H9 (cell line): ENCODE measurements around the gene ARMC5. TPM values are rescaled to one million over a fixed set of nuclear protein-coding genes. Genes with fewer than 3 reads are reported as not detected.
A peak's percentile ranks its signal among the peaks of the same experiment; 100 is the strongest.

Source experiments
- DNase-seq: peaks from one replicate; pipeline ENCODE4 v3.0.0-alpha.2; 2017
- H2AFZ ChIP-seq: one replicate; pipeline ENCODE4 v1.6.1; 2013; ENCODE audit warnings: mild to moderate bottlenecking, low read length, control low read depth, moderate library complexity
- H2AK5ac ChIP-seq: 2 replicates; pipeline ENCODE4 v1.6.1; 2013; ENCODE audit warnings: low read length, control low read depth, mixed read lengths; ENCODE audit not compliant: insufficient read length
- H2BK120ac ChIP-seq: one replicate; pipeline ENCODE4 v1.6.1; 2013; ENCODE audit warnings: low read depth, mild to moderate bottlenecking, low read length, control low read depth, inconsistent platforms; ENCODE audit not compliant: poor library complexity, severe bottlenecking
- H2BK12ac ChIP-seq: 2 replicates; pipeline ENCODE4 v1.6.1; 2013; ENCODE audit warnings: low read length, control low read depth, mixed read lengths, low read depth; ENCODE audit not compliant: insufficient read length
- H2BK15ac ChIP-seq: 2 replicates; pipeline ENCODE4 v1.6.1; 2013; ENCODE audit warnings: low read depth, low read length, control low read depth
- H2BK20ac ChIP-seq: one replicate; pipeline ENCODE4 v1.6.1; 2013; ENCODE audit warnings: low read depth, mild to moderate bottlenecking, low read length, control low read depth, inconsistent platforms; ENCODE audit not compliant: poor library complexity, severe bottlenecking
- H2BK5ac ChIP-seq: 2 replicates; pipeline ENCODE4 v1.6.1; 2013; ENCODE audit warnings: low read length, control low read depth, mixed read lengths; ENCODE audit not compliant: insufficient read length
- H3K14ac ChIP-seq: 2 replicates; pipeline ENCODE4 v1.6.1; 2013; ENCODE audit warnings: low read length, control low read depth; ENCODE audit not compliant: insufficient read depth
- H3K18ac ChIP-seq: 2 replicates; pipeline ENCODE4 v1.6.1; 2013; ENCODE audit warnings: low read depth, mild to moderate bottlenecking, mixed read lengths, low read length, control low read depth; ENCODE audit not compliant: insufficient read length
- H3K23ac ChIP-seq: 2 replicates; pipeline ENCODE4 v1.6.1; 2013; ENCODE audit warnings: low read length, control low read depth, mixed read lengths, low read depth; ENCODE audit not compliant: insufficient read length
- H3K23me2 ChIP-seq: 2 replicates; pipeline ENCODE4 v1.6.1; 2013; ENCODE audit warnings: low read depth, mild to moderate bottlenecking, mixed read lengths, low read length, control low read depth; ENCODE audit not compliant: insufficient read length, poor library complexity, severe bottlenecking
- H3K27ac ChIP-seq: 2 replicates; pipeline ENCODE4 v1.5.1; 2013; ENCODE audit warnings: low read length, control low read depth, mixed read lengths, low read depth; ENCODE audit not compliant: insufficient read length
- H3K27me3 ChIP-seq: 2 replicates; pipeline ENCODE4 v1.6.1; 2013; ENCODE audit warnings: low read length, control low read depth, inconsistent platforms; ENCODE audit not compliant: insufficient read depth
- H3K4ac ChIP-seq: 2 replicates; pipeline ENCODE4 v1.6.1; 2013; ENCODE audit warnings: low read depth, mild to moderate bottlenecking, control low read depth, inconsistent platforms, low read length, moderate library complexity
- H3K4me1 ChIP-seq: 2 replicates; pipeline ENCODE4 v1.6.1; 2013; ENCODE audit warnings: low read length, control low read depth, inconsistent platforms; ENCODE audit not compliant: insufficient read depth
- H3K4me2 ChIP-seq: 2 replicates; pipeline ENCODE4 v1.6.1; 2013; ENCODE audit warnings: low read length, control low read depth, mixed read lengths; ENCODE audit not compliant: insufficient read length, insufficient read depth
- H3K56ac ChIP-seq: 2 replicates; pipeline ENCODE4 v1.6.1; 2013; ENCODE audit warnings: low read depth, mild to moderate bottlenecking, mixed read lengths, low read length, control low read depth; ENCODE audit not compliant: insufficient read length
- H3K79me1 ChIP-seq: 2 replicates; pipeline ENCODE4 v1.6.1; 2013; ENCODE audit warnings: low read depth, mild to moderate bottlenecking, moderate library complexity, low read length, control low read depth, inconsistent platforms; ENCODE audit not compliant: insufficient read depth, poor library complexity, severe bottlenecking
- H3K79me2 ChIP-seq: 2 replicates; pipeline ENCODE4 v1.6.1; 2013; ENCODE audit warnings: low read length, control low read depth, inconsistent platforms; ENCODE audit not compliant: insufficient read depth
- H3K9ac ChIP-seq: 2 replicates; pipeline ENCODE4 v1.6.1; 2013; ENCODE audit warnings: low read length, control low read depth, mixed read lengths; ENCODE audit not compliant: insufficient read length; ENCODE audit errors: extremely low read depth
- H3K9me3 ChIP-seq: one replicate; pipeline ENCODE4 v1.6.1; 2013; ENCODE audit warnings: low read depth, low read length, inconsistent platforms; ENCODE audit not compliant: control insufficient read depth
- H3T11ph ChIP-seq: one replicate; pipeline ENCODE4 v1.6.1; 2013; ENCODE audit warnings: mild to moderate bottlenecking, low read length, control low read depth, inconsistent platforms
- H4K20me1 ChIP-seq: one replicate; pipeline ENCODE4 v1.6.1; 2013; ENCODE audit not compliant: control insufficient read depth, insufficient read length, insufficient read depth
- H4K5ac ChIP-seq: 2 replicates; pipeline ENCODE4 v1.6.1; 2013; ENCODE audit warnings: low read depth, mild to moderate bottlenecking, mixed read lengths, low read length, control low read depth; ENCODE audit not compliant: insufficient read length
- H4K8ac ChIP-seq: replicated peaks from 2 replicates; pipeline ENCODE4 v1.6.1; 2013; ENCODE audit warnings: low read length, control low read depth, mixed read lengths, low read depth; ENCODE audit not compliant: insufficient read length
- H4K91ac ChIP-seq: 2 replicates; pipeline ENCODE4 v1.6.1; 2013; ENCODE audit warnings: low read depth, mild to moderate bottlenecking, moderate library complexity, mixed read lengths, low read length, control low read depth; ENCODE audit not compliant: insufficient read length
- H3K27ac Mint-ChIP-seq, 3 experiments: 2 replicates in 2 of 3; 3 replicates in 1 of 3; pipeline ENCODE4 v1.8.0; 2020 to 2021; ENCODE audit warnings: mixed read lengths in 3 of 3, mild to moderate bottlenecking in 1 of 3, moderate library complexity in 1 of 3
- H3K27me3 Mint-ChIP-seq: 2 replicates; pipeline ENCODE4 v1.8.0; 2021; ENCODE audit warnings: low read depth, mild to moderate bottlenecking, moderate library complexity, mixed read lengths
- H3K36me3 Mint-ChIP-seq, 3 experiments: 2 replicates in 2 of 3; 3 replicates in 1 of 3; pipeline ENCODE4 v1.8.0; 2020 to 2021; ENCODE audit warnings: low read depth in 3 of 3, mixed read lengths in 3 of 3; ENCODE audit not compliant: insufficient read depth in 1 of 3
- H3K4me1 Mint-ChIP-seq, 2 experiments: 2 replicates each; pipeline ENCODE4 v1.8.0; 2020; ENCODE audit warnings: mixed read lengths in 2 of 2
- H3K4me3 Mint-ChIP-seq, 2 experiments: 2 replicates in 1 of 2; 3 replicates in 1 of 2; pipeline ENCODE4 v1.8.0; 2020 to 2021; ENCODE audit warnings: mild to moderate bottlenecking in 2 of 2, mixed read lengths in 2 of 2, moderate library complexity in 1 of 2
- H3K9me3 Mint-ChIP-seq, 2 experiments: 2 replicates in 1 of 2; 3 replicates in 1 of 2; pipeline ENCODE4 v1.8.0; 2020; ENCODE audit warnings: mild to moderate bottlenecking in 2 of 2, mixed read lengths in 2 of 2, moderate library complexity in 1 of 2
- CTCF ChIP-seq: fragments of 200-600 bp; sonication (generic); conservative IDR thresholded peaks from 3 replicates; pipeline ENCODE4 v1.8.0; 2021; ENCODE audit warnings: antibody characterized with exemption, mild to moderate bottlenecking
- WGBS: extraction: QIAGEN DNeasy Blood & Tissue Kit; methylation state at CpG from one replicate; pipeline ENCODE4 v1.1.7; 2013; ENCODE audit warnings: missing lambda C conversion rate, low lambda C conversion rate, mixed read lengths; ENCODE audit not compliant: insufficient read length; ENCODE audit errors: extremely low coverage; 5-methylcytosine and 5-hydroxymethylcytosine counted together
- total RNA-seq: library from RNA; stranded (reverse); gene quantifications from 2 replicates; pipeline ENCODE4 v1.2.1, GENCODE V29; 2021

ARMC5 gene
- total RNA-seq, 1 experiment from 2014 or later, result 18.7 TPM

- no peak overlapping the region for H2BK5ac ChIP-seq
- H4K91ac ChIP-seq, result no peak overlapping the region
- H2BK12ac ChIP-seq, result no peak overlapping the region
- Mint-ChIP-seq H3K4me1 (peaks cover 41 to 50% of the 10 kb centered on the region in 2 experiments), H3K4me3 (peak overlapping the region in 1 of 2 experiments; percentile 18; a peak in 2 of 5 replicates), H3K9me3 (no peaks in the 10 kb centered on the region), H3K36me3 (peaks cover 0 to 5% (median 0%) of the 10 kb centered on the region in 3 experiments; a peak in 4 of 7 replicates), H3K27me3 (peaks cover 3% of the 10 kb centered on the region), H3K27ac (peak overlapping the region; percentile 40 to 77 (median 69); a peak in 5 of 7 replicates)
- peaks cover 8% of the 10 kb centered on the region for H3K23me2 ChIP-seq
- peak overlapping the region; percentile 12 for H3K4me2 ChIP-seq
- no peak overlapping the region for H3K56ac ChIP-seq
- H2BK15ac ChIP-seq, result no peak overlapping the region
- H3T11ph ChIP-seq, result no peak overlapping the region
- DNase-seq, result peak; percentile 49
- H2AK5ac ChIP-seq, result no peak overlapping the region
- no peak overlapping the region for H3K9ac ChIP-seq
- H4K8ac ChIP-seq, result no peak overlapping the region
- no peak overlapping the region for H4K5ac ChIP-seq
- H3K9me3 ChIP-seq, result no peaks in the 10 kb centered on the region
- peaks cover 4% of the 10 kb centered on the region for H3K79me1 ChIP-seq
- WGBS, result no CpG with 5 or more reads among the region's 17 CpGs
- no peaks in the 10 kb centered on the region for H3K27me3 ChIP-seq
- H2AFZ ChIP-seq, result no peak overlapping the region
- no peak overlapping the region for H3K18ac ChIP-seq
- H2BK20ac ChIP-seq, result no peak overlapping the region
- H3K4me1 ChIP-seq, result peaks cover 9% of the 10 kb centered on the region; the same call in 1 of the 2 replicates
- no peak overlapping the region for H2BK120ac ChIP-seq
- no peak overlapping the region for H3K23ac ChIP-seq
- peak; percentile 70 for TF ChIP-seq CTCF
- H3K4ac ChIP-seq, result no peak overlapping the region
- no peak overlapping the region for H3K14ac ChIP-seq
- no peak overlapping the region for H3K27ac ChIP-seq
- H4K20me1 ChIP-seq, result no peaks in the 10 kb centered on the region
- H3K79me2 ChIP-seq, result no peaks in the 10 kb centered on the region; the same call in 1 of the 2 replicates
Observed at GRCh38 chr16:31455601-31456314, 3.5 kb upstream of the ARMC5 start.
